ENCODE data around the gene C12orf43.
"Not testable (repeated sequence)": the region's sequence is repeated elsewhere in the genome, so short reads cannot be mapped to it uniquely, and the experiment has no call there.

C12orf43 gene, protein sequence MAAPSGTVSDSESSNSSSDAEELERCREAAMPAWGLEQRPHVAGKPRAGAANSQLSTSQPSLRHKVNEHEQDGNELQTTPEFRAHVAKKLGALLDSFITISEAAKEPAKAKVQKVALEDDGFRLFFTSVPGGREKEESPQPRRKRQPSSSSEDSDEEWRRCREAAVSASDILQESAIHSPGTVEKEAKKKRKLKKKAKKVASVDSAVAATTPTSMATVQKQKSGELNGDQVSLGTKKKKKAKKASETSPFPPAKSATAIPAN

DNA sequence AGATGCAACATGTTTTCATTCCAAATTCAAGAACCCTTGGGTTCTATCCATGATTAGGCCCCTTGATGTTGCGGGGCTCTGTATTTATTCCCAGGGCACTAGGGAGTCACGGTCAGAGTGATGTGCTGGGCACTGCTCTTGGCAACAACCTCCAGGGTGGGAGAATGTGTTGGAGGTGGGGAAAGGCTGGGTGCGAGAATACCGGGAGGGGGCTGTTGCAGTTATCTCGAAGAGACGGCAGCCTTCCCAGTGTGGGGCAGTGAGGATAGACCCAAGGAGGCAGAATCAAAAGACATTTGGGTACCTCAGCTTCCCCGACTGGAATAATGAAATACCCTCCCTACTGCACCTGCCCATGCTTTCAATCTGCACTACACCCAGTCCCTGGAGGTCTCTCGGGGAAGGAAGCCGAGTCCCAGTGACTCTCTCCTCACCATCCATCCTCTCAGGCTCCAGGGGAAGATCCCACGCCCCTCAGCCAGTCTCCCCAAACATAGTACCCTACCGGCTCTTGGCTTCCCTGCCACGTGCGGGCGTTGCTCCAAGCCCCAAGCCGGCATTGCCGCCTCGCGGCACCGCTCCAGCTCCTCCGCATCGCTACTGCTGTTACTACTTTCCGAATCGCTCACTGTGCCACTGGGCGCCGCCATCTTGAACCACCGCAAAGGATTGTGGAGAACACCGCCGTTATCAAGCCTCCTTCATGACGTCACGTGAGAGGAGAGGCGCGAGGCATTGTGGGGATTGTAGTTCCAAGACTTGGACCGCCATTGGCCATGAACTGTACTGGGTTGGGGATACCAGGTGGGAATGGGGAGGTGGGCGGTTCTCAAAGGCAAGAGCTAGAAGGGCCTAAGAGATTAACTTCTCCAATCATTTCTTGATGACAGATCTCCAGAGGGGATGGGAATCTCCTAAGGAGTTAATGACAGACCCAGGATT is at the start of gene C12orf43:
Gene C12orf43 (minus strand): TSS at position 663 of the 942 bp plus-strand sequence. CDS start 13 bp downstream, at position 650.
- peak; percentile 73 for DNase-seq

DNA sequence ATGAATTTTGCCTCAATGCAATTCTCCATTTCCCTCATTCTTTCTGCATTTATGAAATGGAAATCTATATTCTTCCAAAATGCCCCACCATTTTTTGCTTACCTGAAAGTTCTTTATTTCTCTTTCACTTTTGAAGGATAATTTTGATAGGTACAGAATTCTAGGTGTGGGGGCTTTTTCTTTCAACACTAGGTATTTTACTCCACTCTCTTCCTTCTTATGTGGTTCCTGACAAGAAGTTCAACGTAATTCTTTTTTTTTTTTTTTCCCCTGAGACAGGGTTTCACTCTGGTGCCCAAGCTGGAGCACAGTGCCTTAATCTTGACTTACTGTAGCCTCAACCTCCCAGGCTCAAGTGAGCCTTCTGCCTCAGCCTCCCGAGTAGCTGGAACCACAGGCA is 49.1 kb upstream of the C12orf43 start:
- no peak for DNase-seq

DNA sequence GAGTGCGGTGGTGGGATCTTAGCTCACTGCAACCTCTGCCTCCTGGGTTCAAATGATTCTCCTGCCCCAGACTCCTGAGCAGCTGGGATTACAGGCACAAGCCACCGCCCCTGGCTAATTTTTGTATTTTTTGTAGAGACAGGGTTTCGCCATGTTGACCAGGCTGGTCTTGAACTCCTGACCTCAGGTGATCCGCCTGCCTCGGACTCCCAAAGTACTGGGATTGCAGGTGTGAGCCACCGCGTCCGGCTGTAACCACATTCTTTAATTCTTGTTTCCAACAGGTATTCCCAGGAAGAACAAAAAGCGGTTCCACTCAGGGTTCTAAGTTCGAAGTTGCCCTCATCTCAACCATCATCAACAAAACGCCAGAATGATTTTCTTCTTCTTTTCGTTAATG is 48.3 kb upstream of the C12orf43 start:
- DNase-seq, result not testable (repeated sequence)

DNA sequence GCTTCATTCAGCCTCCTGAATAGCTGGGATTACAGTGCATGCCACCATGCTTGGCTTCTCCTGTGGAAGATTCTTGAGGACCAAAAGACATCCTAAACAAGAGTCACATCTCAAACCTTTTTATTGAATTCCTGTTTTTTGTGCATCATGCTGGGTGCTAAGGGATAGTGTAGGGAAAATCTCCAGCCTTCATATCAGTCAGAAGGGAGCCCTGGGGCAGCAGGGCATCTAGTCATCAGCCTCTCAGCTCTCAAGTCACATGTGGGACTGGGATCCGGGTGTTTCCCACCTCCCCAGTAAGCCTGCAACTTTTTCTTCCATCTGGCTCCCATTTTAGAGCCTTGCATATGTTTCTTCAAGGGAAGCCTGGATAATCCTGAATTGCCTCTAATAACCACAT is 47.8 kb upstream of the C12orf43 start:
- no peak for DNase-seq

DNA sequence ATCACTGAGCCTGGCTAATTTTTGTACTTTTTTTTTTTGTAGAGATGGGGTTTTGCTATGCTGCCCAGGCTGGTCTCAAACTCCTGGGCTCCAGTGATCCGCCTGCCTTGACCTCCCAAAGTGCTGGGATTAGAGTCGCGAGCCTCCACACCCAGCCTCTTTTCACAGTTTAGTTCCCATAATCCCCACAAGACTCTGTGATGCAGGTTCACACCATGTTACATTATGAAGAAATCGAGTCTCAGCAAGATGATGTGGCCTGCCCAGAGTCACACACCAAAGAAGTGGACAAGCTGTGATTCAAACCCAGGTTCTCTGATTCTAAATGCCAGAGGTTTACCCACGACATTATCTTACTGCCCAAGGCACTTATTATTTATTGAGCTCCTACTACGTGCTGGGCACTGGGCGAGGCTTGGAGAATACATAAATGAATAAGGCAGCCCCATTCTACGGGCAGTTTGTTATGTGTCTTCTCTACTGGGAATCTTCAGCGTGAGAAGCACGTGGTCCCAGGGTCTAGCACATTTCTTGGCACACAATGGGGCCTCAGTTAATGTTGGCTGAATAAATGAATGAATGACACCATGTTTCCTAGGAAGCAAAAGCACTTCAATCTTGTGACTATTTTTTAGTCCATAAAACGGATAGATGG is 46.2 kb upstream of the C12orf43 start:
- DNase-seq, result no peak

DNA sequence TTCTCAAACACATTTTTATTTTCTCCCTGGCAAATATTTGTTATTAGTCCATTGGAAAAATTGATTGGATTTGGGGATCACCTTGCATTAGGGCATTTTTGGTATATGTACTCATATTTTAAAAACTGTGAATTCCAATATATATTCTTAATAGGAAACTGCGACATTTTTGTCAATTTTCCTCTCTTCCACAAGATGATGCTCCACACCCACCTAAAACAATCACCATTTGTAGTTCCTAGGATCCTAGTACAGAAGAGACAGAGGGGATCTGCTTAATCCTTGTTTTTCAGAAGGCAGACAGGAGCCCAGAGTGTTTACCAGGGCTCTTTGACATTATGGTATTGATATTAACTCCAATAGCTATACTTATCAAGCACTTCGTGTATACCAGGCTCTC is 45.5 kb upstream of the C12orf43 start:
- DNase-seq, result no peak

DNA sequence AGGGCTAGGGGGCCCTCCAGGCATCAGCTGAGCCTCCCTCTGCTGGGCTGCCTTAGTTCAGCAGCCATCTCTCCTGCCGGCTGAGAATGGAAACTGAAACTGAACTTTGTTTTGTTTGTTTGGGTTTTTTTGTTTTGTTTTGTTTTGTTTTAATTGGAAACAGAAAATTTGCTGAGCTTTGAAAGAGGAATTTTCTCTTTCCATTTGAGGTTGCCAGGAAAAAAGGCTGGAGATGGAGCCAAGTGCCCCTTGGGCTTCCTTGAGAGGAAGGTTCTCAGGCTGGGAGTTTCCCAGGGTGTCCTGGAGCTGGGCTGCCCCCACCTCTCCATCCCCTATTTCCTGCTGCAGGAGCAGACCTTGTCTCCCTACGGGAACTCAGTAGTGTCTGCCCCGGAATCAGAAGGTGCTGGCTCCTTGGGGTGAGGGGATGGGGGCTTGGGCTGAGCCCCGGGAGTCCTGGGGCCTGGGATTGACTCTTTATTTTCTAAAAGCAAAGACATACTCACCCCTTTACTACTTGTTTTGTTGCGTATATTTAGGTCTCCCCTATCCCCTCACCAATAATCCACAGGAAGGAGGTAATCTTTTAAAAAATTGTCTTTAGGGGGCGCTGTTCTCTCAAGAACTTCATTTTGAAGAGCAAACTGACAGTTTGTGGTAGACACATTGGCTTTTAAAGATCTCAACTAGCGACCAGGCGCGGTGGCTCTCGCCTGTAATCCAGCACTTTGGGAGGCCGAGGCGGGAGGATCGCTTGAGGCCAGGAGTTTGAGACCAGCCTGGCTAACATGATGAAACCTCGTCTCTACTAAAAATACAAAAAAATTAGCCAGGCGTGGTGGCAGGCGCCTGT is 44.1 kb upstream of the C12orf43 start:
- DNase-seq, result no peak

DNA sequence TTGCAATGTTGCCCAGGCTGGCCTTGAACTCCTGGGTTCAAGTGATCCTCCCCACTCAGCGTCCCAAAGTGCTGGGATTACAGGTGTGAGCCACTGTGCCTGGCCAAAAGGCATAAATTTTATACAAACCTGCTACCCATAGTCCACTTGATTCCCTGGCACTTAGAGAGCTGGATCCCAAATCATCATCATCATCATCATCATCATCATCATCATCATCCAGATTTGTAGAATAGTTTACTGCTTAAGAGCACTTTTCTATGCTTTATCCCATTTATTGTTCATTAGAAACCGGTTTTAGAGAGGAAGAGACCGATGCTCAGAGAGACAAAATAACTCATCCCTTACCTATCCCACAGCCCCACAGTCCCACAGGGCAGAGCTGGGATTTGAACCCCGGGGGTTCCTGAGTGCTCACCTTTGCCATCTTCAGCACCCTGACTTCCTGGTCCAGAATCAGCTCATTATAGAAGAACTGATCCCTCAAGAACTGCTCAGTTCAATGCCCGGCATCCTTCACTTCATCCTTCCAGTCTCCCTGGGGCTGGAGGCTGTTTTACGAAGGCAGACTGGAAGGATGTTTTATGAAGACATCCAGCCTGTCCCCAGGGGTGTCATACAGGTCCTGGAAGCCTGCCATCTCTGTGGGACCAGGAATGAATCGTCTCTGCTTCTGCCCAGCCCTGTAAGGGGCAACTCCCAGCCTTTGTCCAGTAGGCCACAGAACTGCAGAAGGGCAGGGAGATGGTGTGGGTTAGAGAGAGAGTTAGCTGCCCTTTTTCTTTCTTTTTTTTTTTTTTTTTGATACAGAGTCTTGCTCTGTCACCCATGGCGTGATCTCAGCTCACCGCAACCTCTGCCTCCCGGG is 43.0 kb upstream of the C12orf43 start:
- DNase-seq, result no peak

DNA sequence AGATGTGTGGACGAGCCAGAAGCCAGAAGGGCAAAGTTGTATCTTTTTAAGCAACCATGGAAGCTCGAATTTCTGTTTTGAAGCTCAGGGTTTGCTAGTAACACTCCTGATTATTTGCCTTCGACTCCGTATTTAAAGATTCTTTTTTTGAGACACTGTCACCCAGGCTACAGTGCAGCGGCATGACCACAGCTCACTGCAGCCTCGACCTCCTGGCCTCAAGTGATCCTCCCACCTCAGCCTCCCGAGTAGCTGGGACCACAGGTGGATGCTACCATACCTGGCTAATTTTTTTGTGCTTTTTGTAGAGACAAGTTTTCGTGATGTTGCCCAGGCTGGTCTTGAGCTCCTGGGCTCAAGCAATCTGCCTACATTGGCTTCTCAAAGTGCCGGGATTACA is 41.5 kb upstream of the C12orf43 start:
- no peak for DNase-seq

DNA sequence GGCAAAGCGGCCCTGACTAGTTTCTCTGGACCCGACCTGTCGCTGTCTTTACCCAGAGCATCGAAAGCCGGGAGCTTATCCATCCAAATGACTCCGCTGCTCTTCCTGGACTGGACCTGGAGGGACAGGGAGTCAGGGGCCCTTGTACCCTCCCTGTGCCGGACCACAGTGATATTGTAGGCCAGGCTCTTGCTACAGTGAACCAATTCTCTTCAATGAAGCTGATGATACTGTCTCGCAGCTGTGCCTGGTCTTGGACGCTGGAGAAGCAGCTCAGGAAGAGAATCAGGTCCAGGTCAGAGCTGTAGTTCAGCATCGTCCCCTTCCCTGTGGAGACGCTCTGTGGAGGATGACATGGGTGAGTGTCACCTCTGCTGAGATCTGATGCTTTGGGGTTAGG is 37.4 kb upstream of the C12orf43 start:
- DNase-seq, result no peak

DNA sequence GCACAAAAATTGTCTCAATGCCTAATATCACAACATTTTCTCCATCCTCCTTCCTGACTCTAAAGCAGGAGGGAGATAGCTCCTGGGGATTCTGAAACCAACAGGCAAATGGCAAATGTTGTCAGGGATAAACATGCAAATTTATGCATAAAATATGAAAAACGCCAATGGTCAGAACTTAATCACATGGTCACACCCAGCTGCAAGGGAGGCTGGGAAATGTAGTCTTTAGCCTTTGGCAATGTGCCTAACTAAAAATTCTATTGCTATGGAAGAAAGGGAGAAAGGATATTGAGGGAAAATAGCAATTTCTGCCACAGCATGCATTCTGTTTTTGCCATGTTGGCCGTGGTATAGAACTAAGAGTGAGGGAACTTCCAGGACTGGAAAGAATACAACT is 34.4 kb upstream of the C12orf43 start:
- no peak for DNase-seq

DNA sequence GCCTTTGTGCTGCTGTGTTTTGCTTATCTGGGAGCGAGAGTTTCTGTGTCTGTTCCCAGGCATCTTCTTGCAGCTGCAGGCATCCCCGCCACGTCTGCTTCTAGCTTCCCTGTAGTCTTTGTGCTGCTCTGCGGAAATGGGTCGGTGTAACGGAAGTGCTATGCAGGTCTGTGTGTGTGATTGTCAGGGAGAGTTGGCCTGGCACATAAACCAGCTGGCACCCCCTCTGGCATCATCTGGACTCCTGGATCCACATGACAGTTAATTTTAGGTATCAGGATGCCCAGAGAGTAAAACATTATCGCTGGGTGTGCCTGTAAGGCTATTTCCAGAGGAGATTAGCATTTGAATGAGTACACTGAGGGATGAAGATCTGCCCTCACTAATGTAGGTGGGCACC is 32.2 kb upstream of the C12orf43 start:
- DNase-seq, result no peak

DNA sequence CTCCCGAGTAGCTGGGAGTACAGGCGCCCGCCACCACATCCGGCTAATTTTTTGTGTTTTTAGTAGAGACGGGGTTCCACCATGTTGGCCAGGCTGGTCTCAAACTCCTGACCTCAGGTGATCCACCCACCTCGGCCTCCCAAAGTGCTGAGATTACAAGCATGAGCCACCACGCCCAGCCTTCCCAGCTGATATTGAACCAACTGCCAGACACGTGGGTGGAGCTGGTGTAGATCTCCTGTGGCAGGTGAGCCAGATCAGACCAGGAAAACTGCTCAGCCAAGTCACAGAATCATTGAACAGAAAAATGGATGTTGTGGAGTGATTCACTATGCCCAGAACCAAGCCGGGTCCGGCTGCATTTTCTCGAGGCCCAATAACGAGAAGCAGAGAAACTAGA is 31.1 kb upstream of the C12orf43 start:
- DNase-seq, result not testable (repeated sequence)

DNA sequence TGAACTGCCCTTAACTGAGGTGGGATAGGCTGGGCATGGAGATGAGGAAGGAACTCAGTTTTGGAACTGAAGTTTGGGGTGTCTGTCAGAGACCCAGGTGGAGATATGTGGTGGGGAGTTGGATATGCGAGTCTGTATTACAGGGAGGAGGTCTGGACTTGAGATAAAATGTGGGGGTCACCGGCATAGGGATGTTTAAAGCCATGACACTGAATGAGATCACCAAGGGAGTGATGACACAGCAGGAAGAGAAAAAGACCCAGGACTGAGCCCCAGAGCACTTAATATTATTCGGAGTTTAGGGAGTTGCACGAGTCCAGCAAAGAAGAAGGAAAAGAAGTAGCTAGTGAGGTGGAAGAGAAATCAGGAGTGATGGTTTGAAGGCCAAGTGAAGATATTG is 26.8 kb upstream of the C12orf43 start:
- no peak for DNase-seq

DNA sequence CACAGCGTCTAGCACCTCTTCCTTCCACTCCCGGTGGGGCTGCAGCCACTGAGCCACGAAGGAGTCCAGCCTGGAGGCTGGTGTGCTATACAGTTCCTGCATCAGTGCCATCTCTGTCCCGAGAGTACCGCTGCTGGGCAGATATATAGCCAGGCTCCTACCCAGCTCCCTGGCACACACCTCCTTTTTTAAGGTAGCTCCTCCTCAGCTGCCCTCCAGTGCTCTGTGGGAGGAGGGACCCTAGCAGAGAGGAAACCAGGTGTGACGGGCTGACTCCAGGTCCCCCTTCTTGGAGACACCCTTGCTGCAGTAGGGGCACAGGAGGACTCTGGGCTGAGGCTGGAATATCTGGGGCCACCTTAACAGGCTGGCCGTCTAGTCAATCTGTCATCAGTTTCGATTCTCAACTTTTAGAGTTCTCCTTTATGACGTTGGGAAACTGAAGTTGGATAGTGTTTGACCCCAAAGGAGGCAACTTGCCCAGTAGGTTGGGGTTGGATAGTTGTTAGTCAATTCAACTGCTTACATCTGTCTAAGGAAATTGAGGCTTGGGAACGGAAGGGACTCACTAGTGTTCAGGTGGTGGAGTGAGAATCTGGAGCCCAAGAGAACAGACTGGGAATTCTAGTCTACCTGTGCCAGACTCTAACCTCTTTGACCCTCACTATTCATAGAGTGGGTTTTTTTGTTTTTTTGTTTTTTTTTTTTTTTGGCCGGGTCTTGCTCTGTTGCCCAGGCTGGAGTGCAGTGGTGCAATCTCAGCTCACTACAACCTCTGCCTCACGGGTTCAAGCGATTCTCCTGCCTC is 22.8 kb upstream of the C12orf43 start, which contains the start of gene OASL:
Gene OASL (minus strand): TSS at position 386 of the 808 bp plus-strand sequence. CDS start 275 bp downstream, at position 111.
- no peak for DNase-seq

DNA sequence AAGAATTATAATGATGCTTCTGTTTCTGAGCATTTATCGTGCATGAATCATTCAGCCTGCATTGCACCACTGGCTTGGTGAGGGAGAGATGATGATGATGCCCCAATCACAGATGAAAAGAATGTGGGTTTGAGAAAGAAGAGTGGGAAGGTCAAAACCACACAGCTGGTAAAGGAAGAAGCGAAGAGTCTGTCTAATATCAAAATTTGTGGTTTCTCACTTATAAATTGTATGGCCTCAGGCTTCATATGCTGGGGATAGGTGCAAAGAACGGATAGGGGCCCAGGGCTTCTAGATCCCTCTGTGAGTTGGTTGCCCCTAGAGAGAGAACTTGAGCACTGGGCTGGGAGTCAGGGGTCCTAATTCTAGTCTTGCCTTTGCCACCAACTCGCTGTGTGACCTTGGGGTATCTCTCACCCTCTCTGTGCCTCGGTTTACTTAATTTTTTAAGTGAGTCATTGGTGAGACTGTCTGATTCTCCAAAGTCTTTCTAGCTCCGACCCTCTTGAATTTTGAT is 20.6 kb upstream of the C12orf43 start:
- DNase-seq, result no peak

DNA sequence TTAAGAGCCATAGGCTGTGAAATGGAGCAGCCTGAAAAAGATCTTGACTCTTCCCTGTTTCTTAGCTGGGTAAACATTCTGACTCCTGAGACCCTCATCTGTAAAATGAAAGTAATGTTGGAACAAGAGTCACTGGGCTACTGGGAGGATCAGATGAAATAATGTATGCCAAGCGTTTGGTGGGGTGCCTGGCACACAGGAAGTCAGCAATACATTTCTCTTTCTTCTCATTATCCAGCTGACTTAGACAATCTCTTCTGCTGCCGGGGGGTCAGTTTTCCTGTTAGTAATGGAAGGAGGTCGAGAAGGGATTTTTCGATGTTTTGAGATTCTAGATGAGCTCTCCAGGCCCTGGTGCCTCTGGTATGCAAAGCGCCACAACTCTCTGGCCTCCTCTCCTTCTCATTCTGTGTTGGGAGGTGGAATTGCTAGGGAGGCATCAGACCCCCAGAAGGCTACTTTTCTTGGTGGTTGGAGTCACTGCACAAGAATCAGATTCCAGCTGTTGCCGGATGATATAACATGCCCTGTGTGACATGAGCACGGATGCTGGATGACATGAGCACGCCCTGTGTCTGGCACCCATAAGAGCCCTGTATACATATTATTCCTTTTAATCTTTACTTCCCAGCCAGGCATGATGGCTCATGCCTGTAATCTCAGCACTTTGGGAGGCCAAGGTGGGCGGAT is 18.5 kb upstream of the C12orf43 start:
- no peak for DNase-seq

DNA sequence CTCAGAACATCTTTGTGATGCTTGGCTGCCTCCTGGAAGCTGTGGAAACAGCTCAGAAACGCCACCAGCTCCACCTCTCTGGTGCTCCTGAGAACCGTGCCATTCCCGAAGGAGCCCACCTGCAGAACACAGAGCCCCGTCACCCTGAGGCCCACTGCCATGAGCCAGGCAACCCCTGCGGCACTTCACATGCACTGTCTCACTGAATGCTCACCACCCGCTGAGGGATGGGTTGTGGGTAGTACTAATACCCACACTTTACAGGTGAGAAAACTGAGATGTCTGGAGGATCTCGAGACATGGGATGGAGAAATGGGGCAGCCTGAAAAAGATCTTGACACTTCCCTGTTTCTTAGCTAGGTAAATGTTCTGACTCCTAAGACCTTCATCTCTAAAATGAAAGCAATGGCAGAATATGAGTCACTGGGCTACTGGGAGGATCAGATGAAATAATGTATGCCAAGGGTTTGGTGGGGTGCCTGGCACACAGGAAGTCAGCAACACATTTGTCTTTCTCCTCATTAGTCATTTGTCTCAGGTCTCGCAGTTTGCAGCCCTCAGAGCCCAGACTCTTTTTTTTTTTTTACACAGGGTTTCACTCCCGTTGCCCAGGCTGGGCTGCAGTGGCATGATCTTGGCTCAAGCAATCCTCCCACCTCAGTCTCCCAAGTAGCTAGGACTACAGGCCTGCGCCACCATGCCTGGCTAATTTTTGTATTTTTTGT is 17.5 kb upstream of the C12orf43 start:
- no peak for DNase-seq

DNA sequence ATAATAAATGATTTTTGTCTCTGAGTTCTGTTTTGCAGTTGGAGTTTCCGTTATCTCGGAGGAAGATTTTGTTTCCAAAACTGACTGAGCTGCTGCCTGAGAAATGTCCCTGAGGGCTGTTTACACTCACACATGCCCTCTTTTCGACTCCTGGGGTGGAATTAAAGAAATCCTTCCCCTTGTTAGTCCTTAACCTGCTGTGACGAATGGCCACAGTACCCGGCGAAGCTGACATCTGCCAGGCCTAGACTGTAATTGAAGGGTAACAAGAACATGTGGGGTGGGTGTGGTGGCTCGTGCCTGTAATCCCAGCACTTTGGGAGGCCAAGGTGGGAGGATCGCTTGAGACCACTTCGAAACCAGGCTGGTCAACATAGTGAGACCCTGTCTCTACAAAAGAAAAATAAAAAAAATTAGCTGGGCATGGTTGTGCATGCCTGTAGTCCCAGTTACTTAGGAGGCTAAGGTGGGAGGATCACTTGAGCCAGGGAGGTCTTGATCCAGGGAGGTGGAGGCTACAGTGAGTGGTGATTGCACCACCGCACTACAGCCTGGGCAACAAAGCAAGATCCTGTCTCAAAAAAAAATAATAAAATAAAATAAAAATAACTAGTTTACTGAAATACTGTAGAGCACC is 14.4 kb upstream of the C12orf43 start:
- DNase-seq, result no peak
